Suprapubic skin (tissue), 4 donors: Measurements from ENCODE around the gene PRELP.

Experiments used
- CTCF ChIP-seq, 2 donors: fragments of 200-600 bp in 1 of 2; fragments of 450-650 bp in 1 of 2; sonication (generic) in 1 of 2; IDR thresholded peaks; one replicate each; pipeline ENCODE4 v1.5.1; 2016 to 2019; ENCODE audit warnings: antibody characterized with exemption in 2 of 2, mild to moderate bottlenecking in 1 of 2, moderate library complexity in 1 of 2
- EP300 ChIP-seq: sonication (generic); formaldehyde crosslinking; IDR thresholded peaks from one replicate; pipeline ENCODE4 v1.6.1; 2017; ENCODE audit warnings: antibody characterized with exemption
- POLR2A ChIP-seq, 2 donors: fragments of 450-650 bp; IDR thresholded peaks; one replicate each; pipeline ENCODE4 v1.6.1; 2017; ENCODE audit warnings: antibody characterized with exemption in 2 of 2, mild to moderate bottlenecking in 2 of 2, moderate library complexity in 2 of 2
- POLR2AphosphoS5 ChIP-seq, 3 donors: sonication (generic); formaldehyde crosslinking; IDR thresholded peaks; one replicate each; pipeline ENCODE4 v1.6.1; 2017; ENCODE audit warnings: antibody characterized with exemption in 3 of 3

- TF ChIP-seq CTCF (IDR thresholded peaks at IDR 0.05), result no peak
- no peak for TF ChIP-seq POLR2AphosphoS5 (IDR thresholded peaks at IDR 0.05)
- TF ChIP-seq POLR2A (IDR thresholded peaks at IDR 0.05), result no peak
- no peak for TF ChIP-seq EP300
Observed at GRCh38 chr1:203439131-203439730, 36.4 kb upstream of the PRELP start.
